Neural progenitor cell (in vitro differentiated cells): ENCODE data around the gene CIDEA.
"Not testable (repeated sequence)": the region's sequence is repeated elsewhere in the genome, so short reads cannot be mapped to it uniquely, and the experiment has no call there.

Source experiments
- EZH2 ChIP-seq: fragments of 200-600 bp; sonication (generic); IDR thresholded peaks from 2 replicates; pipeline ENCODE4 v1.6.1; 2017; ENCODE audit warnings: antibody characterized with exemption, mild to moderate bottlenecking, moderate library complexity
- TF ChIP-seq, protein P1 (sequence below): fragments of 200-600 bp; sonication (generic); IDR thresholded peaks from 2 replicates; pipeline ENCODE4 v1.5.1; 2017; ENCODE audit warnings: antibody characterized with exemption, mild to moderate bottlenecking

DNA sequence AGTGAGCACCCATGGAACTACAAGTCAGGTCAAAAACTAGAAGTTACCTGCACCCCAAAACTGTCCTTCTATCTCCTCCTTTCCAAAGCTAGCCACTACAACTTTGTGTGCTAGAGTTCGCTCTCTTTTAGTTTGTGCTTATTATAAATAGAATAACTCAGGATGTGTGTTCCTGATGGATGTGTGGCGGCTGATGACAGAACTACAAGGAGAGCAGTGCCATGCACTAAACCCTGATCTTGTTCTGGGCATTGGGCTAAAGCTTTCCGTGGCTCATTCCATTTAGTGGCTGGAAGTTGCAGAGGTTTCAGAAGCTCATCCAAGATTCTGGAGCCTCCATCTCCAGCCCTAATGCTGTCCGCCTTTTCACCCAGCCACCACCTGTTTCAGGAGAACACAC is 37.7 kb upstream of the CIDEA start:
- TF ChIP-seq, protein P1, sequence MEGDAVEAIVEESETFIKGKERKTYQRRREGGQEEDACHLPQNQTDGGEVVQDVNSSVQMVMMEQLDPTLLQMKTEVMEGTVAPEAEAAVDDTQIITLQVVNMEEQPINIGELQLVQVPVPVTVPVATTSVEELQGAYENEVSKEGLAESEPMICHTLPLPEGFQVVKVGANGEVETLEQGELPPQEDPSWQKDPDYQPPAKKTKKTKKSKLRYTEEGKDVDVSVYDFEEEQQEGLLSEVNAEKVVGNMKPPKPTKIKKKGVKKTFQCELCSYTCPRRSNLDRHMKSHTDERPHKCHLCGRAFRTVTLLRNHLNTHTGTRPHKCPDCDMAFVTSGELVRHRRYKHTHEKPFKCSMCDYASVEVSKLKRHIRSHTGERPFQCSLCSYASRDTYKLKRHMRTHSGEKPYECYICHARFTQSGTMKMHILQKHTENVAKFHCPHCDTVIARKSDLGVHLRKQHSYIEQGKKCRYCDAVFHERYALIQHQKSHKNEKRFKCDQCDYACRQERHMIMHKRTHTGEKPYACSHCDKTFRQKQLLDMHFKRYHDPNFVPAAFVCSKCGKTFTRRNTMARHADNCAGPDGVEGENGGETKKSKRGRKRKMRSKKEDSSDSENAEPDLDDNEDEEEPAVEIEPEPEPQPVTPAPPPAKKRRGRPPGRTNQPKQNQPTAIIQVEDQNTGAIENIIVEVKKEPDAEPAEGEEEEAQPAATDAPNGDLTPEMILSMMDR: not testable (repeated sequence)
- TF ChIP-seq EZH2: not testable (repeated sequence)
